B cell (primary cell): ENCODE data around the gene NGLY1. TPM values are rescaled to one million over a fixed set of nuclear protein-coding genes. Genes with fewer than 3 reads are reported as not detected.
A peak's percentile ranks its signal among the peaks of the same experiment; 100 is the strongest.

Experiments used
- ATAC-seq: fragments of 200-7000 bp; cut with Tn5 transposase; one replicate; pipeline ENCODE4 v1.10.0; 2021; ENCODE audit warnings: low read depth, mild to moderate bottlenecking, moderate number of reproducible peaks, moderate library complexity
- CTCF ChIA-PET: fragments of 350-600 bp; sonication (Branson Sonifier 250); formaldehyde crosslinking; loops from one replicate; lab custom pipeline; 2021; ENCODE audit warnings: antibody characterized with exemption, inconsistent platforms; lab: Charles Lee
- POLR2A ChIA-PET: fragments of 350-600 bp; sonication (Branson Sonifier 250); formaldehyde crosslinking; loops from one replicate; lab custom pipeline; 2021; ENCODE audit warnings: antibody characterized with exemption; lab: Charles Lee
- DNase-seq: peaks from one replicate; pipeline ENCODE4 v3.0.0; 2013
- H2AFZ ChIP-seq: 2 replicates; pipeline ENCODE4 v1.6.1; 2012; ENCODE audit warnings: mild to moderate bottlenecking, low read depth, low read length; ENCODE audit not compliant: insufficient read depth, poor library complexity, severe bottlenecking
- H3K27ac ChIP-seq, 2 donors: 1 replicate in 1 of 2; 2 replicates in 1 of 2; pipeline ENCODE4 v1.5.1; 2012 to 2013; ENCODE audit warnings: low read length in 2 of 2, mild to moderate bottlenecking in 2 of 2, moderate library complexity in 1 of 2
- H3K27me3 ChIP-seq, 4 experiments: fragments of 200-600 bp in 1 of 4; sonication (generic) in 1 of 4; replicated peaks in 1 of 4; 1 replicate in 2 of 4; 2 replicates in 2 of 4; pipeline versions ENCODE4 v1.6.1 to v1.7.0; 2013 to 2016; ENCODE audit warnings: low read length in 3 of 4, mild to moderate bottlenecking in 2 of 4, mixed read lengths in 1 of 4, moderate library complexity in 1 of 4; ENCODE audit not compliant: insufficient read depth in 4 of 4, control insufficient read depth in 3 of 4; ENCODE audit errors: control extremely low read depth in 1 of 4
- H3K36me3 ChIP-seq, 2 experiments: replicated peaks in 1 of 2; 1 replicate in 1 of 2; 2 replicates in 1 of 2; pipeline versions ENCODE4 v1.6.1 to v1.7.1; 2013; ENCODE audit warnings: low read length in 1 of 2; ENCODE audit not compliant: insufficient read depth in 2 of 2, control insufficient read depth in 1 of 2; ENCODE audit errors: control extremely low read depth in 1 of 2, extremely low read depth in 1 of 2
- H3K4me1 ChIP-seq, 2 donors: fragments of 200-600 bp in 1 of 2; sonication (generic) in 1 of 2; 1 replicate in 1 of 2; 2 replicates in 1 of 2; pipeline versions ENCODE4 v1.5.1 to v1.6.1; 2013 to 2017; ENCODE audit warnings: low read length in 2 of 2; ENCODE audit not compliant: control insufficient read depth in 2 of 2, insufficient read depth in 2 of 2
- H3K4me2 ChIP-seq: replicated peaks from 2 replicates; pipeline ENCODE3; 2012; ENCODE audit warnings: mild to moderate bottlenecking, low read depth, low read length; ENCODE audit not compliant: poor library complexity, severe bottlenecking
- H3K4me3 ChIP-seq, 5 experiments: fragments of 200-600 bp in 1 of 5; sonication (generic) in 1 of 5; 1 replicate in 3 of 5; 2 replicates in 2 of 5; pipeline versions ENCODE4 v1.5.1 to v1.7.0; 2011 to 2016; ENCODE audit warnings: low read length in 4 of 5, mild to moderate bottlenecking in 4 of 5, low read depth in 2 of 5, control low read depth in 1 of 5, moderate library complexity in 1 of 5; ENCODE audit not compliant: insufficient read depth in 1 of 5; ENCODE audit errors: control extremely low read depth in 1 of 5, extremely low read depth in 1 of 5
- H3K79me2 ChIP-seq: fragments of 200-600 bp; sonication (generic); one replicate; pipeline ENCODE4 v1.6.0; 2016; ENCODE audit warnings: low read length; ENCODE audit not compliant: control insufficient read depth, insufficient read depth
- H3K9ac ChIP-seq: fragments of 200-600 bp; sonication (generic); 2 replicates; pipeline ENCODE4 v1.6.1; 2017; ENCODE audit warnings: mild to moderate bottlenecking, low read length, moderate library complexity
- H3K9me3 ChIP-seq, 3 donors: one replicate each; pipeline versions ENCODE4 v1.6.1 to v1.7.1; 2013; ENCODE audit warnings: low read length in 2 of 3; ENCODE audit not compliant: control insufficient read depth in 2 of 3, insufficient read depth in 1 of 3; ENCODE audit errors: control extremely low read depth in 1 of 3
- H4K20me1 ChIP-seq: 2 replicates; pipeline ENCODE4 v1.6.0; 2012; ENCODE audit warnings: mild to moderate bottlenecking, low read length; ENCODE audit not compliant: insufficient read depth, control insufficient read depth, poor library complexity, severe bottlenecking
- H3K27ac Mint-ChIP-seq: one replicate; pipeline ENCODE4 v1.8.0; 2021; ENCODE audit warnings: mixed read lengths
- H3K27me3 Mint-ChIP-seq: one replicate; pipeline ENCODE4 v1.8.0; 2021; ENCODE audit warnings: mixed read lengths
- H3K4me1 Mint-ChIP-seq: one replicate; pipeline ENCODE4 v1.8.0; 2021; ENCODE audit warnings: mixed read lengths
- H3K4me3 Mint-ChIP-seq: one replicate; pipeline ENCODE4 v1.8.0; 2021; ENCODE audit warnings: mixed read lengths
- H3K9me3 Mint-ChIP-seq: one replicate; pipeline ENCODE4 v1.8.0; 2022; ENCODE audit warnings: mixed read lengths; ENCODE audit not compliant: insufficient read depth
- CTCF ChIP-seq: fragments of 200-600 bp; IDR thresholded peaks from one replicate; pipeline ENCODE4 v1.8.0; 2022; ENCODE audit warnings: antibody characterized with exemption, mild to moderate bottlenecking
- EZH2 ChIP-seq: IDR thresholded peaks from 2 replicates; pipeline ENCODE4 v1.6.1; 2012; ENCODE audit warnings: borderline replicate concordance, low read depth, mild to moderate bottlenecking, moderate library complexity, low read length; ENCODE audit not compliant: insufficient read depth, poor library complexity, severe bottlenecking
- WGBS: methylation state at CpG from one replicate; pipeline ENCODE4 v1.1.5; 2013; ENCODE audit warnings: missing lambda C conversion rate; ENCODE audit not compliant: insufficient coverage; 5-methylcytosine and 5-hydroxymethylcytosine counted together
- intact Hi-C: fragments of 100-400 bp; cut with micrococcal nuclease; formaldehyde crosslinking; loops from one replicate; pipeline ENCODE4 v1.10.0; 2022
- polyA plus RNA-seq: library from polyadenylated mRNA; depleted of rRNA; stranded (reverse); fragments of >200 nt; gene quantifications from 2 replicates; pipeline ENCODE4 v1.2.3, GENCODE V29; 2012
- total RNA-seq, 2 donors: library from RNA; stranded (reverse); fragments of 120-200 nt in 1 of 2; gene quantifications; 1 replicate in 1 of 2; 2 replicates in 1 of 2; pipeline versions ENCODE4 v1.2.3 to v1.2.4, GENCODE V29; 2013 to 2022

Gene NGLY1
- total and polyA plus RNA-seq, 2 donors (not counting 1 experiment from before 2014, with no cell fraction given), result 24.2 to 145 TPM

GRCh38 chr3:25781758-25782594 lies 1.3 kb downstream of the NGLY1 start:
- H3K4me1 Mint-ChIP-seq, result peaks cover 45% of the 10 kb centered on the region
- peak overlapping the region; percentile 0 for H2AFZ ChIP-seq
- no peaks in the 10 kb centered on the region for H3K9me3 ChIP-seq
- H3K27me3 ChIP-seq, result no peaks in the 10 kb centered on the region
- peaks cover 27 to 32% of the 10 kb centered on the region in 2 donors for H3K4me1 ChIP-seq
- peak overlapping the region; percentile 81 to 95 (median 84) for H3K4me3 ChIP-seq
- peak overlapping the region; percentile 76 for H3K4me2 ChIP-seq
- peak overlapping the region; percentile 94 to 97 for H3K27ac ChIP-seq
- peak overlapping the region; percentile 98 for H3K27ac Mint-ChIP-seq
- TF ChIP-seq CTCF, result no peak
- no peak for TF ChIP-seq EZH2
- ChIA-PET CTCF (no interaction called here), POLR2A (interaction anchor here (1.0 kb wide), 2 partner anchors 12 to 13 kb away, joined by 3 read pairs; no protein-coding TSS in a partner anchor)
- H4K20me1 ChIP-seq, result peaks cover 42% of the 10 kb centered on the region
- peaks cover 0 to 14% of the 10 kb centered on the region in 2 experiments for H3K36me3 ChIP-seq
- peak overlapping the region; percentile 92 for H3K4me3 Mint-ChIP-seq
- ATAC-seq (peak; percentile 28), DNase-seq (peak; percentile 78)
- intact Hi-C loops, result loop anchor here (1.0 to 10.0 kb wide), 7 partner anchors 8 to 1827 kb away; partner anchors contain the start of genes OXSM and SLC4A7
- H3K9ac ChIP-seq, result peak overlapping the region; percentile 79
- H3K79me2 ChIP-seq, result peaks cover 58% of the 10 kb centered on the region
- no peaks in the 10 kb centered on the region for H3K27me3 Mint-ChIP-seq
- no CpG with 5 or more reads among the region's 3 CpGs for WGBS
- no peaks in the 10 kb centered on the region for H3K9me3 Mint-ChIP-seq
